Muscle of back (tissue), 11 donors: ENCODE measurements around the gene JTB. TPM values are rescaled to one million over a fixed set of nuclear protein-coding genes. Genes with fewer than 3 reads are reported as not detected.
"Not testable (repeated sequence)": the region's sequence is repeated elsewhere in the genome, so short reads cannot be mapped to it uniquely, and the experiment has no call there.

ENCODE experiments used
- DNase-seq, 3 donors: peaks; one replicate each; pipeline versions ENCODE4 v3.0.0 to v3.0.0-alpha.2; 2013
- polyA plus RNA-seq, 10 donors: library from polyadenylated mRNA; unstranded; fragments of 120-200 nt; gene quantifications; one replicate each; pipeline ENCODE4 v1.2.1, GENCODE V29; 2013; ENCODE audit not compliant: insufficient read length in 10 of 10

Gene JTB
- polyA plus RNA-seq, 10 donors = 66.7 to 93.8 (median 77.3) TPM

DNA sequence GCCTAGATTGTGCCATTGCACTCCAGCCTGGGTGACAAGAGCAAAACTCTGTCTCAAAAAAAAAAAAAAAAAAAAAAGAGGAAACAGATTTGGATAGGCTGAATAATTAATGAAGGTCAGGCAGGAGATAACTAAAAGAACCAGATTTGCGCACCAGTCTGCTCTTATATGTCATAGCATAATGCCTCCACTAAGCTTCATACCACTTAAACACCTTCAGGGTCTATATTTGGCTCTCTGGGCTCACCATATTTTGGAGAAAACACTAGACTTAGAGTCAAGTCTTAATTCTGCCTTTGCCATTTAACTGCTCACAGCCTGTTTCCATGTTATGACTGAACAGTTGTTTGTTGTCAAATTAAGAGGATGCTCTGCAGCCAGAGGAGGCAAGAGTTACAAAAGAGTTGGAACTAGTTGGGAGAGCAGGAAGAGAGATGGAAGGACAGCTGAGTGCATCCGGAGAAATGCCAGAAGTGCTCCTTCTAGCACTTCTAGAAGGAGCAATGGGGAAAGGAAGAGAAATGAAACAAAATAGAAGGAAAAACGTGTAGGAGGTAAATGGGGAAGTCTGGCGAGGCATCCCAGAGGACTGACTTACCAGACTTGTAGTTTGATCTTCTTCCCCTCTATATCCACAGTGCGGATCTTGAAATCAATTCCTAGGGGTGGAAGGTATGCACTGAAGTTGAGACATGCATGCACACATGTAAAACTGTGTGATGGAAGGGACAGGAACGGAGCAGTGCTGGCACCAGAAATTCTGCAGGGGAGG lies 6.8 kb upstream of the JTB start:
- no peak for DNase-seq

GRCh38 chr1:153981735-153982134 lies 4.3 kb upstream of the JTB start:
- DNase-seq = not testable (repeated sequence)

GRCh38 chr1:153979091-153979490 lies 1.6 kb upstream of the JTB start:
- DNase-seq = not testable (repeated sequence)

- DNase-seq = no peak
Measured at GRCh38 chr1:153978274-153978909, 918 bp upstream of the JTB start.

DNA sequence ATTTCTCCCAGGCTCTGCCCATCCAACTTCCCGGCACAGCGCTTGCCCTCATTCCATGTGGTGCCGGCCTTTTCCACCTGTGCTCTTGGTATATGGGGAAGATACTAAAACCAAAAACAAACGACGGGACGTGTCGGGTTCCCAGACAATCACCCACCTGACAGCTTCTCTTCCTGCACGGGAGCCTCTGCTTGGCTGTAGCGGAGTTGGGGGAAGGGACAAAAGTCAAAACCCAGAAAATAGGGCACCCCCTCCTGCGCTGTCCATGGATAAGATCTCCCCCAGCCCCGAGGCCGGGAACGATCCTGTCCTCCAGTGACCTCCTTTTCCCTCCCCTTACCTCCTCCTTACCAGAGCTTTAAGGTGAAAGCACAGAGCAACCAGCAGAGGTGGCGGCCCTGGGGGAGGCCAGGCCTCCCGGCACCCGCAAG lies 640 bp downstream of the JTB start:
- peak in 1 of 3 donors; percentile 21 for DNase-seq

GRCh38 chr1:153973525-153973924 lies 3.9 kb downstream of the JTB start:
- no peak for DNase-seq

GRCh38 chr1:153973071-153973470 lies 4.4 kb downstream of the JTB start:
- DNase-seq = no peak

DNA sequence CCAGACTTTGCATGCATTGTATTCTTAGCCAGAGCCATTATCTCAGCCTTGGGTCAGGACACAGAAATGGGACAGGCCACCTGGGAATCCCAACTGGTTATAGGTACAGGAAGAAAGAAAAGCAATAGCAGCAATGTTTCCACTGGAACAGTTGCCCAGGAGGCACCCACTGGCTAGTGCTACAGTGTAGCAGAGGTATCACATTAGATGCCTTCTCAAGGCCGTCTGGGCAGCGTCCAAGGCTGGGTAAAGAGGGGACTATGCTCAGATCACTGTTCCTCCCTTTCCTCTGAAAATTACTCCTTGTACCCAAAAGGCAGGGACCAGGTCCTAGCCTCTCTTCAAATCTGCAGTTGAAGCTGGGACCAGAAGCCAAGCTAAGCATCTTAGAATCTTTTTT lies 7.1 kb downstream of the JTB start:
- no peak for DNase-seq

- no peak for DNase-seq
Measured at GRCh38 chr1:153968972-153969371, 8.5 kb downstream of the JTB start.

DNA sequence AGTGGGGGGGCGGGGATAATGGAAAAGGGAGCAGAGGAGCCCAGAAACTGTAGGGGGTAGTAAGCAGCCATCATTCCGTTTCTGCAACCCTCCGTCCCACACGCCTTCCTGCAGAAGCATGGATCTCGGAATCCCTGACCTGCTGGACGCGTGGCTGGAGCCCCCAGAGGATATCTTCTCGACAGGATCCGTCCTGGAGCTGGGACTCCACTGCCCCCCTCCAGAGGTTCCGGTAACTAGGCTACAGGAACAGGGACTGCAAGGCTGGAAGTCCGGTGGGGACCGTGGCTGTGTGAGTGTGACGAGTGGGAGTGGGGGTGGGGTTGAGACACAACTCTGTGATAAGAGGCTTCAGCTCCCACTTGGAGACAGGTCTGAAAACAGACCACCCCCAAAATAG lies 9.1 kb downstream of the JTB start:
- no peak for DNase-seq

DNA sequence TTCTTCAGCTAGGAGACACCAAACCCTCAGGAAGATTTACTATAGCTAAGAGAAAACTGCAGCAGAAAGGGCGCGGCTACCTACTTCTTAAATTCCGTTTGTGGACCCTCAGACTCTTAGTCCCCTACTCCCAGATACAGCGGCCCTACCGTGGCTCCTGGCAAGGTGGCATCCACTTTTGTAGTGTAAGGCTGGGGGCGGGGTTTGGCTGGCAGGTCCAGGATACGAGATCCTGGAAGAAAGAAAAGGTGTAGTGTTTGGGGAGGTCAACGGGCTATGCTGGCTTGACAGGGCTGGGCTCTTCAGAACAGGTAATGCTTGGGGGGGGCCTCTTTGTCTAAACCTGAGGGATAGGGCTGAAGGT lies 9.5 kb downstream of the JTB start:
- DNase-seq = no peak

DNA sequence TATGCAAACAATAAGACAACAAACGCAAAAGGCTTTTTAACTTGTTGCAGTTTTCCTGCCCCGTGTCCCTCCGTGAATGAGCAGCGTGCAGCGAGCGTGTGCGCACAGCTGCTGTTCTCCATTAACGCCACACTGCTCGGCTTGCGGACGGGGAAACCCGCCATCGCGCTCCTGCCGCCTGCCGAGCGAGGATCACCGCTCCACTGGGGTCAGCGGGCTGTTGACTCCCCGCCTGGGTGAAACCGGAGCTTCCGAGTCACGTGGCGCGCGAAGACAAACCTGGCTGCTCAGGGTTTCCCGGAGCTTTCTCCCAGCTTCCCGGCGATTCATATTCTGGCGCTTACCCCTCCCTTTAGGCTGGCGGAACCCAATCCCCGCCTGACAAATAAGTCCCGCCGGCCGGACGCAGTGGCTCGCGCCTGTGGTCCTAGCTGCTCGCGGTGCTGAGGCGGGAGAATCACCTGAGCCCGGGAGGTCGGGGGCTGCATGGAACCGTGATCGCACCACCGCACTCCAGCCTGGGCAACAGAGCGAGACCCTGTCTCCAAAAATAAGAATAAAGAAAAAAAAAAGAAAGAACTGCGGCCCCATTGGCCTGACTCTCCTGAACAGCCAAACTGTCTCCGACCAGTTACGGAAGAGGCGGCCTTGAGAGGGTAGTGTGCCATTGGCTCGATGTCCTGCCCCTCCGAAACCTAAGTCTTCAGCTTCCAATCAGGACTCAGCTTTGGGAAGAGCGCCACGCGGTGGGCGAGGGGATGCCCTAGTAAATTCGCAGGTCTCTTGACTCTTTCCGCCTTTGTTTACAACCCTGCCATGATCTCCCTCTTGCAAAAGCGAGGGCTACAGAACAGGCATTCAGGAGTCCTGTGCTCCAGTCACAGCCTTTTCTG lies 10.1 kb downstream of the JTB start, which contains the start of gene CREB3L4:
CREB3L4 (plus strand) TSS at position 796 of the 893 bp plus-strand sequence. CDS start 624 bp downstream, outside the sequence.
- peak; percentile 96 to 98 (median 98) for DNase-seq

- no peak for DNase-seq
Measured at GRCh38 chr1:153963850-153964331, 13.6 kb downstream of the JTB start.

- DNase-seq = peak; percentile 98 to 99 (median 98)
Measured at GRCh38 chr1:153963030-153963849, 14.2 kb downstream of the JTB start, which contains the start of gene SLC39A1. Gene SLC39A1 (minus strand): TSS chr1:153963537. CDS start chr1:153962715, 822 bp downstream.

DNA sequence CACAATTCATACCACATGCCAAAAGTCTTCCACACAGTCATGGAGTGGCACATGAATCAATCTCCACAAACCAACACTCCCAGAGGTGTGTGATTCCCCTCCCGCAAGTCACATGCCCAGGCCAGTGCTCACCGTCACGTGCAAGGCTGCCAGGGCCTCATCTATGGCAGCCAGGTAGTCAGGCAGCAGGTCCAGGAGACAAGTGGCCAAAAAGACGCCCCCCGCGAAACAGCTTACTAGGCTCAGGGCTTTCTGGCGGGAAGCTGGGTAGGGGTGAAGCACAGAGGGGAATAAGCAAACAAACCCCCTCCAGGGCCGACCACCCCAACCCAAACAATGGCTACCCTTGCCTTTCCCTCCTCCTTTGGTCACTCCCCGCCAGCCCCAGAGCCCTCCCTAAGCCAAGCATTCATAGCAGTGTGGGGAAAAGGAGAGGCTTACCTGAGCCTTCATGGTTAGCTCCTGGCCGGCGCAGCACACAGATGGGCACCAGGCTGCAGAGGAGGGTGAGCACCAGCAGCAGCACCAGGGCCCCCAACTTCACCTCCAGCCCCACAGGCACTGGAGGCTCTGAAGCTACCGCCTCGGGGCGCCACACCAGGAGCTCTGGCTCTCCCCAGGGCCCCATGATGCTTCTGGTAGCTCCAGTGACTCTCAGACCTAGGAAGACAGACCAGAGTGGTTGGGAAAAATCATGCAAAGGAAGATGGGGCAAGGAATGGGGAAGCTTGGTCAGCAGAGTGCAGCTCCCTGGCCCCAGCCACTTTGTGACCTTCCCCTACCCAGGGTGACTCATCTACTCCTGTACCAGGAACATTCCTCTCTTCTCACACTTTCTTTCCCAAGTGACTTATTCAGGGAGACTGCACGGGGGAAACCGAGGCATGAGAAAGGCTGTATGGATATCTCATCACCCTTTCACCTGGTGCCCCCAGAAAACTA lies 15.1 kb downstream of the JTB start:
- peak in 1 of 3 donors; percentile 46 for DNase-seq

DNA sequence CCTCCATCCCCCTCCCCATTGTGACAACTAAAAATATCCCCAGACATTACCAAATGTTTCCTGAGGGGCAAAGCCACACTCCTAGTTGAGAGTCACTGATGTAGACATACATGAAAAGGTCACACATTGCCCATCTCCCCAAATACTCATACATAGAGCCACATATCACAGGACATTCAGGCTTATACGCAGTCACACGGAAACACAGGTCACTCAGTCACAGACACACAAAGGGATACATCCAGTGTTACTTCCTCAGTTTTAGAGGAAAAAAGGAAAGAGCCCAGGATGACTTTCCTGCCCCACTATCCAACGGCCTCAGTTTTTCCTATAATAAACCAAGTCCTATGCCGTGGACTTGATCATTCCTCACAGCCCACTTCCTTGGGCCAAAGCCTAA lies 16.1 kb downstream of the JTB start:
- DNase-seq = no peak

DNA sequence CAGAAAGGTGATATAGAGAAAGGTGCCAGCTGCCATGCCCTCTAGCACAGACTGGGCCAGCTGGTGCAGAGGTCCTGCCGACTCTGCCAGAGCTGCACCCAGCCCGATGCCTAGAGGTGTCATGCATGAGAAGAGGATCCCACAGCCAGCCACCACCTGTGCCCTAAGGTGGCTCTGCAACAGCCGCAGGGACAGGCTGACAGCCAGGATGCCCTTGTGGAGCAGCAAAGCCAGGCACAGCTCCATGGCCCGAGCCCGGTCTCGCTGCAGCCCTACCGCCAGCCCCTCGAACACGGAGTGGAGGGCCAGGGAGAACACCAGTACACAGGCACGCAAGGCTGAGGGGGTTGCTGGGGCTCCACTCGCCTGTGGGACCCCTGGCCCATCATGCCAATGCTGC lies 17.3 kb downstream of the JTB start:
- no peak for DNase-seq

DNA sequence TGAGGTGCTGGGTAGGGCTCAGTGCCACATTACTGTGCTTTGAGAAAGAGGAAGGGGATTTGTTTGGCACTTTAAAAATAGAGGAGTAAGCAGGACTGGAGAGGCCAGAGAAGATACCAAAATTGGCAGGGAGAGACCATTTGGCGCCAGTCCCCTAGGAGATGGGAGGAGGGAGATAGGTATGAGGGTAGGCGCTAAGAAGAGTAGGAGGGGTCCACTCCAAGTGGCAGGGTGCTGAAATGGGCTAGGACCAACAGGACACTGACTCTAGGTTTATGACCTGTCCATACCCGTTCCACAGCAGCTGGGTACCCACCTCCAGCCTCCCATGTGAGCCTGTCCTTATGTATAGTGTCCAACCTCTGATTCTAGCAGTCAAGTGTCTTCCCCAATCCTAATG lies 18.0 kb downstream of the JTB start:
- no peak for DNase-seq

- DNase-seq = no peak
Measured at GRCh38 chr1:153958961-153959260, 18.6 kb downstream of the JTB start.
